ENCODE measurements around the gene NRXN3.

NRXN3 gene

GRCh38 chr14:79246173-79246572 is 1076.0 kb downstream of the NRXN3 start:
- DNase-seq (ENCODE audit: low spot score), result no peak

GRCh38 chr14:79248126-79248525 is 1078.0 kb downstream of the NRXN3 start:
- no peak for DNase-seq (ENCODE audit: low spot score)

- DNase-seq (ENCODE audit: low spot score), result no peak
Measured at GRCh38 chr14:79248771-79249170, 1078.6 kb downstream of the NRXN3 start.

- DNase-seq (ENCODE audit: low spot score), result no peak
Measured at GRCh38 chr14:79251278-79251677, 1081.1 kb downstream of the NRXN3 start.

GRCh38 chr14:79253576-79253975 is 1083.4 kb downstream of the NRXN3 start:
- DNase-seq (ENCODE audit: low spot score), result no peak

GRCh38 chr14:79254069-79254775 is 1084.0 kb downstream of the NRXN3 start:
- DNase-seq (ENCODE audit: low spot score), result no peak

- no peak for DNase-seq (ENCODE audit: low spot score)
Measured at GRCh38 chr14:79256380-79256779, 1086.2 kb downstream of the NRXN3 start.

GRCh38 chr14:79260406-79260805 is 1090.2 kb downstream of the NRXN3 start:
- DNase-seq (ENCODE audit: low spot score), result no peak

GRCh38 chr14:79265366-79265946 is 1095.3 kb downstream of the NRXN3 start:
- DNase-seq (ENCODE audit: low spot score), result no peak

GRCh38 chr14:79270361-79270760 is 1100.2 kb downstream of the NRXN3 start:
- DNase-seq (ENCODE audit: low spot score), result no peak

GRCh38 chr14:79271122-79271521 is 1100.9 kb downstream of the NRXN3 start:
- DNase-seq (ENCODE audit: low spot score), result no peak

GRCh38 chr14:79274641-79275291 is 1104.6 kb downstream of the NRXN3 start:
- DNase-seq (ENCODE audit: low spot score), result no peak

GRCh38 chr14:79275292-79275655 is 1105.1 kb downstream of the NRXN3 start:
- DNase-seq (ENCODE audit: low spot score), result no peak

GRCh38 chr14:79278286-79278797 is 1108.2 kb downstream of the NRXN3 start:
- no peak for DNase-seq (ENCODE audit: low spot score)

GRCh38 chr14:79278798-79279644 is 1108.8 kb downstream of the NRXN3 start:
- no peak for DNase-seq (ENCODE audit: low spot score)

- no peak for DNase-seq (ENCODE audit: low spot score)
Measured at GRCh38 chr14:79279645-79280597, 1109.7 kb downstream of the NRXN3 start.

GRCh38 chr14:79281244-79282152 is 1111.3 kb downstream of the NRXN3 start:
- no peak for DNase-seq (ENCODE audit: low spot score)

GRCh38 chr14:79284621-79285020 is 1114.4 kb downstream of the NRXN3 start:
- DNase-seq (ENCODE audit: low spot score), result no peak

- DNase-seq (ENCODE audit: low spot score), result no peak
Measured at GRCh38 chr14:79285263-79285662, 1115.1 kb downstream of the NRXN3 start.

- DNase-seq (ENCODE audit: low spot score), result no peak
Measured at GRCh38 chr14:79287976-79288375, 1117.8 kb downstream of the NRXN3 start.

Data from hematopoietic multipotent progenitor cell treated with erythropoietin and hydrocortisone succinate and interleukin-3 and kit ligand, for 15 days (in vitro differentiated cells).